ENCODE measurements around the gene FXYD3. TPM values are rescaled to one million over a fixed set of nuclear protein-coding genes. Genes with fewer than 3 reads are reported as not detected.

The FXYD3 gene
- polyA plus RNA-seq, 1 donor from 2014 or later = not detected

Small RNA genes lying within 50 kb of the gene (small RNA-seq; reads per million reads assigned to genes)
- 0 reads per million in 3 experiments for gene AC020907.2

Other genes starting within 250 kb of the FXYD3 start
- gene ZNF30, start 188.9 kb upstream of the FXYD3 start, polyA plus RNA-seq = 16.3 and 17.6 TPM in 2 replicates
- gene ZNF792, start 151.6 kb upstream of the FXYD3 start, polyA plus RNA-seq = 3.7 and 5.7 TPM in 2 replicates
- gene GRAMD1A, start 115.5 kb upstream of the FXYD3 start, polyA plus RNA-seq = 19.0 and 25.8 TPM in 2 replicates
- 1.5 and 3.1 TPM in 2 replicates for gene SCN1B, start 85.4 kb upstream of the FXYD3 start, polyA plus RNA-seq
- 0.15 TPM in 1 of 2 replicates, not detected in the other for gene HPN, start 74.1 kb upstream of the FXYD3 start, polyA plus RNA-seq
- 0.63 and 3.1 TPM in 2 replicates for gene LGI4, start 19.2 kb downstream of the FXYD3 start, polyA plus RNA-seq
- gene FXYD1, start 23.0 kb downstream of the FXYD3 start, polyA plus RNA-seq = not detected in 2 replicates
- gene FXYD7, start 27.4 kb downstream of the FXYD3 start, polyA plus RNA-seq = 35.7 and 37.6 TPM in 2 replicates
- gene FXYD5, start 38.9 kb downstream of the FXYD3 start, polyA plus RNA-seq = not detected in 2 replicates
- not detected in 2 replicates for gene FAM187B, start 112.9 kb downstream of the FXYD3 start, polyA plus RNA-seq
- gene LSR, start 133.2 kb downstream of the FXYD3 start, polyA plus RNA-seq = not detected in 2 replicates
- 104 and 107 TPM in 2 replicates for gene USF2, start 153.1 kb downstream of the FXYD3 start, polyA plus RNA-seq
- gene HAMP, start 166.7 kb downstream of the FXYD3 start, polyA plus RNA-seq = not detected in 2 replicates
- not detected in 2 replicates for gene MAG, start 176.3 kb downstream of the FXYD3 start, polyA plus RNA-seq
- not detected in 2 replicates for gene CD22, start 213.4 kb downstream of the FXYD3 start, polyA plus RNA-seq
- not detected in 2 replicates for gene FFAR1, start 232.1 kb downstream of the FXYD3 start, polyA plus RNA-seq
- not detected in 2 replicates for gene FFAR3, start 242.6 kb downstream of the FXYD3 start, polyA plus RNA-seq